ENCODE measurements around the gene RBMXL2. TPM values are rescaled to one million over a fixed set of nuclear protein-coding genes. Genes with fewer than 3 reads are reported as not detected.

Gene RBMXL2
- total RNA-seq, 1 experiment from 2014 or later: 0.10 TPM

DNA sequence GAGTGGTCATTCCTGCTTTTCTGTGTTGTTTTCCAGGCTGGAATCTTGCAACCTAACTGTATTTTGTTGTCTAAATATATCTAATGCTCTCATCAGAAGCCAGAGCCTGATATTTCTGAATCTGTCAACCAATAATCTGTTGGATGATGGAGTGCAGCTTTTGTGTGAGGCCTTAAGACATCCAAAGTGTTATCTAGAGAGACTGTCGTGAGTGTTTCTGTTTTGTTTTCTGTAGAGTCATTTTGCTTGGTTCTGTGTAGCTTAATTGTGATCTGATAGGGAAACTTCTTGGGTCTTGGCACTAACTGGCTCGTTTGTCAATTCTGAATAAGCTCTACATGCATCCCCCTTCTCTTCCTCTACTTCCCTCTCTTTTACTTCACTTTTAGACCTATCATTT, 31.2 kb upstream of the RBMXL2 start:
- H3K4me1 ChIP-seq (ENCODE audit: control insufficient read depth, insufficient read depth, low read length): no peaks in the 10 kb centered on the region
- CTCF ChIA-PET: no interaction called here
- DNase-seq (ENCODE audit: low read depth, low spot score): no peak
- intact Hi-C loops (cut with micrococcal nuclease; ENCODE audit: unreplicated experiment): no loop called here
- POLR2A ChIA-PET: no interaction called here
- H3K27ac ChIP-seq (ENCODE audit: low read length): no peak overlapping the region
- TF ChIP-seq, protein P1, sequence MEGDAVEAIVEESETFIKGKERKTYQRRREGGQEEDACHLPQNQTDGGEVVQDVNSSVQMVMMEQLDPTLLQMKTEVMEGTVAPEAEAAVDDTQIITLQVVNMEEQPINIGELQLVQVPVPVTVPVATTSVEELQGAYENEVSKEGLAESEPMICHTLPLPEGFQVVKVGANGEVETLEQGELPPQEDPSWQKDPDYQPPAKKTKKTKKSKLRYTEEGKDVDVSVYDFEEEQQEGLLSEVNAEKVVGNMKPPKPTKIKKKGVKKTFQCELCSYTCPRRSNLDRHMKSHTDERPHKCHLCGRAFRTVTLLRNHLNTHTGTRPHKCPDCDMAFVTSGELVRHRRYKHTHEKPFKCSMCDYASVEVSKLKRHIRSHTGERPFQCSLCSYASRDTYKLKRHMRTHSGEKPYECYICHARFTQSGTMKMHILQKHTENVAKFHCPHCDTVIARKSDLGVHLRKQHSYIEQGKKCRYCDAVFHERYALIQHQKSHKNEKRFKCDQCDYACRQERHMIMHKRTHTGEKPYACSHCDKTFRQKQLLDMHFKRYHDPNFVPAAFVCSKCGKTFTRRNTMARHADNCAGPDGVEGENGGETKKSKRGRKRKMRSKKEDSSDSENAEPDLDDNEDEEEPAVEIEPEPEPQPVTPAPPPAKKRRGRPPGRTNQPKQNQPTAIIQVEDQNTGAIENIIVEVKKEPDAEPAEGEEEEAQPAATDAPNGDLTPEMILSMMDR (IDR thresholded peaks at IDR 0.05): no peak
- no peak for TF ChIP-seq POLR2AphosphoS5 (IDR thresholded peaks at IDR 0.05; ENCODE audit: low read depth, low read length)
- TF ChIP-seq, protein P2, sequence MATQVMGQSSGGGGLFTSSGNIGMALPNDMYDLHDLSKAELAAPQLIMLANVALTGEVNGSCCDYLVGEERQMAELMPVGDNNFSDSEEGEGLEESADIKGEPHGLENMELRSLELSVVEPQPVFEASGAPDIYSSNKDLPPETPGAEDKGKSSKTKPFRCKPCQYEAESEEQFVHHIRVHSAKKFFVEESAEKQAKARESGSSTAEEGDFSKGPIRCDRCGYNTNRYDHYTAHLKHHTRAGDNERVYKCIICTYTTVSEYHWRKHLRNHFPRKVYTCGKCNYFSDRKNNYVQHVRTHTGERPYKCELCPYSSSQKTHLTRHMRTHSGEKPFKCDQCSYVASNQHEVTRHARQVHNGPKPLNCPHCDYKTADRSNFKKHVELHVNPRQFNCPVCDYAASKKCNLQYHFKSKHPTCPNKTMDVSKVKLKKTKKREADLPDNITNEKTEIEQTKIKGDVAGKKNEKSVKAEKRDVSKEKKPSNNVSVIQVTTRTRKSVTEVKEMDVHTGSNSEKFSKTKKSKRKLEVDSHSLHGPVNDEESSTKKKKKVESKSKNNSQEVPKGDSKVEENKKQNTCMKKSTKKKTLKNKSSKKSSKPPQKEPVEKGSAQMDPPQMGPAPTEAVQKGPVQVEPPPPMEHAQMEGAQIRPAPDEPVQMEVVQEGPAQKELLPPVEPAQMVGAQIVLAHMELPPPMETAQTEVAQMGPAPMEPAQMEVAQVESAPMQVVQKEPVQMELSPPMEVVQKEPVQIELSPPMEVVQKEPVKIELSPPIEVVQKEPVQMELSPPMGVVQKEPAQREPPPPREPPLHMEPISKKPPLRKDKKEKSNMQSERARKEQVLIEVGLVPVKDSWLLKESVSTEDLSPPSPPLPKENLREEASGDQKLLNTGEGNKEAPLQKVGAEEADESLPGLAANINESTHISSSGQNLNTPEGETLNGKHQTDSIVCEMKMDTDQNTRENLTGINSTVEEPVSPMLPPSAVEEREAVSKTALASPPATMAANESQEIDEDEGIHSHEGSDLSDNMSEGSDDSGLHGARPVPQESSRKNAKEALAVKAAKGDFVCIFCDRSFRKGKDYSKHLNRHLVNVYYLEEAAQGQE (IDR thresholded peaks at IDR 0.05; ENCODE audit: insufficient read depth in 1 of 2, low read depth in 2 of 2, low read length in 1 of 2): no peak
- no peak for TF ChIP-seq TCF7L2 (IDR thresholded peaks at IDR 0.05; ENCODE audit: low read depth, low read length)
- no peak for TF ChIP-seq SIN3A (IDR thresholded peaks at IDR 0.05; ENCODE audit: borderline replicate concordance, insufficient read depth, low read depth, low read length)
- no peak for ATAC-seq
- in situ Hi-C loops (cut with HindIII; ENCODE audit: low pct_unique_long_range_greater_than_20kb, low sequenced_read_pairs): no loop called here
- H3K27me3 ChIP-seq (ENCODE audit: control insufficient read depth, insufficient read depth, low read length): peaks cover 3% of the 10 kb centered on the region; the same call in 1 of the 2 replicates
- H3K4me3 ChIP-seq (ENCODE audit: low read depth in 2 of 2, low read length in 2 of 2): no peak overlapping the region
- H3K36me3 ChIP-seq (ENCODE audit: control insufficient read depth, insufficient read depth, low read length): no peaks in the 10 kb centered on the region
- no TSS peak for BruUV-seq (replicated peaks)
- H3K9me3 ChIP-seq (ENCODE audit: control insufficient read depth, insufficient read depth, low read depth, low read length): no peaks in the 10 kb centered on the region

DNA sequence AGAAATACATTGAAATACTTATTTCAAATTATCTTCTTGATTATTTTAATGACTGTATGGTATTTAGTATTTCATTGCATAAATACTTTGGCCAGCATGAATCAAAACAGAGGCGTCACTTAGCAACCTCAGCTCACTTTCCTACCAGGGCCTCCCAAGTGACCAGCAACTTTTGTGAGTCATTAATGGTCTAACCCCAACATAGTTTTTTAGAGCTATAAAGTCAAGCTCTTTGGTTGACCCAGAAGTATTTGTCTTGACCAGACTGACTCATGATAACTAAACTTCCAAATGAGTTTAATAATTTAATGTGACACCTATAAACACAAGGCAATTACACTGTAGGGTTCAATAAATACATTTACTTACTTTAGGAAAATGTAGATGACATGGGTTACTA, 27.9 kb upstream of the RBMXL2 start:
- intact Hi-C loops (cut with micrococcal nuclease; ENCODE audit: unreplicated experiment) (no loop called here), in situ Hi-C loops (cut with HindIII; ENCODE audit: low pct_unique_long_range_greater_than_20kb, low sequenced_read_pairs) (no loop called here)
- ATAC-seq (no peak), DNase-seq (ENCODE audit: low read depth, low spot score) (no peak)
- Histone ChIP-seq H3K36me3 (ENCODE audit: control insufficient read depth, insufficient read depth, low read length) (no peaks in the 10 kb centered on the region), H3K4me1 (ENCODE audit: control insufficient read depth, insufficient read depth, low read length) (no peaks in the 10 kb centered on the region), H3K9me3 (ENCODE audit: control insufficient read depth, insufficient read depth, low read depth, low read length) (no peaks in the 10 kb centered on the region), H3K27me3 (ENCODE audit: control insufficient read depth, insufficient read depth, low read length) (peaks cover 3% of the 10 kb centered on the region; the same call in 1 of the 2 replicates), H3K4me3 (ENCODE audit: low read depth in 2 of 2, low read length in 2 of 2) (no peak overlapping the region), H3K27ac (ENCODE audit: low read length) (no peak overlapping the region)
- TF ChIP-seq, protein P1 (IDR thresholded peaks at IDR 0.05): no peak
- TF ChIP-seq TCF7L2 (IDR thresholded peaks at IDR 0.05; ENCODE audit: low read depth, low read length): no peak
- TF ChIP-seq POLR2AphosphoS5 (IDR thresholded peaks at IDR 0.05; ENCODE audit: low read depth, low read length): no peak
- no peak for TF ChIP-seq SIN3A (IDR thresholded peaks at IDR 0.05; ENCODE audit: borderline replicate concordance, insufficient read depth, low read depth, low read length)
- TF ChIP-seq, protein P2 (IDR thresholded peaks at IDR 0.05; ENCODE audit: insufficient read depth in 1 of 2, low read depth in 2 of 2, low read length in 1 of 2): no peak
- ChIA-PET POLR2A (no interaction called here), CTCF (no interaction called here)
- BruUV-seq (replicated peaks): no TSS peak
